IgD-negative memory B cell (primary cell): ENCODE results near the gene TRAPPC2. TPM values are rescaled to one million over a fixed set of nuclear protein-coding genes. Genes with fewer than 3 reads are reported as not detected.
"Not testable (repeated sequence)": the region's sequence is repeated elsewhere in the genome, so short reads cannot be mapped to it uniquely, and the experiment has no call there.

Experiments used
- H3K27ac Mint-ChIP-seq, 3 donors: one replicate each; pipeline ENCODE4 v1.8.0; 2020 to 2022; ENCODE audit warnings: mild to moderate bottlenecking in 3 of 3, mixed read lengths in 3 of 3, moderate library complexity in 1 of 3
- H3K27me3 Mint-ChIP-seq: one replicate; pipeline ENCODE4 v1.8.0; 2021; ENCODE audit warnings: mixed read lengths
- H3K36me3 Mint-ChIP-seq: one replicate; pipeline ENCODE4 v1.8.0; 2020; ENCODE audit warnings: mild to moderate bottlenecking, mixed read lengths
- H3K4me1 Mint-ChIP-seq, 3 donors: one replicate each; pipeline ENCODE4 v1.8.0; 2020 to 2022; ENCODE audit warnings: mixed read lengths in 3 of 3, mild to moderate bottlenecking in 1 of 3
- H3K4me3 Mint-ChIP-seq, 4 donors: one replicate each; pipeline ENCODE4 v1.8.0; 2020 to 2022; ENCODE audit warnings: mild to moderate bottlenecking in 4 of 4, mixed read lengths in 4 of 4, moderate library complexity in 3 of 4
- H3K9me3 Mint-ChIP-seq, 3 donors: one replicate each; pipeline ENCODE4 v1.8.0; 2020 to 2021; ENCODE audit warnings: mixed read lengths in 3 of 3, mild to moderate bottlenecking in 1 of 3
- polyA plus RNA-seq: library from polyadenylated mRNA; unstranded; fragments of 300-500 nt; fragmentation: Illumina TruSeq; gene quantifications from one replicate; pipeline ENCODE4 v1.2.3, GENCODE V29; 2021

TRAPPC2 gene
- polyA plus RNA-seq, 1 donor from 2014 or later, result 34.5 TPM

DNA sequence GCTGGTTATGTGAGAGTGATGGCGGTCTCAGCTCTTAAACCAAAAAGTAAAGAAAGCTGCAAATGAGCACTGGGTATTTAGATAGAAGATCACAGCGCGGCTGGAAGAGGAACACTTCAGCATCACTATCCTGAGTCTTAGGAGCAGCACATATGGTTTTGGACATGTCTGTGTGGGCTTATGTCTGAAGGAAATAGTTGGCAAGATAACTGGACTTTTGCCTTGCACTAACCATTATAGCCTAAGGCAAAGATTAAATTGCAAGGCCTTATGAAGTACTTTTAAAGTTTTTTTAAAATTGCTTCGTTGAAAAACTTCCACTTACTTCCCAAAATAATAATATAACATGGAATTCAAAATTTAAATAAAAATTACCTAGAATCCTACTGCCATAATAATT lies 50.1 kb downstream of the TRAPPC2 start:
- Mint-ChIP-seq H3K4me3 (no peak overlapping the region), H3K36me3 (no peaks in the 10 kb centered on the region), H3K27ac (no peak overlapping the region), H3K4me1 (peaks cover 3 to 10% (median 7%) of the 10 kb centered on the region in 3 donors), H3K9me3 (no peaks in the 10 kb centered on the region), H3K27me3 (peaks cover 5% of the 10 kb centered on the region)

DNA sequence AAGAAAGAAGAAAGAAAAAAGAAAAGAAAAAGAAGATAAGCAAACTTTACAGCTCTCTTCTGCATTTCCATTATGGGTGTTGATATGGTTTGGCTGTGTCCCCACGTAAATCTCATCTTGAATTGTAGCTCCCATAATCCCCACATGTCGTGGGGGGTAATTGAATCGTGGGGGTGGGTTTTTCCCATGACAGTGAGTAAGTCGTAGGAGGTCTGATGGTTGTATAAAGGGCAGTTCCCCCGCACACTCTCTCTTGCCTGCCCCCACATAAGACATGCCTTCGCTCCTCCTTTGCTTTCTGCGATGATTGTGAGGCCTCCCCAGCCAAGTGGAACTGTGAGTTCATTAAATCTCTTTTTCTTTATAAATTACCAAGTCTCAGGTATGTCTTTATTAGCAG lies 52.8 kb downstream of the TRAPPC2 start:
- no peak overlapping the region for H3K4me3 Mint-ChIP-seq
- H3K36me3 Mint-ChIP-seq, result no peaks in the 10 kb centered on the region
- H3K27me3 Mint-ChIP-seq, result no peaks in the 10 kb centered on the region
- H3K27ac Mint-ChIP-seq, result no peak overlapping the region
- H3K4me1 Mint-ChIP-seq, result peaks cover 0 to 1% (median 0%) of the 10 kb centered on the region in 3 donors
- H3K9me3 Mint-ChIP-seq, result peaks cover 0 to 2% (median 0%) of the 10 kb centered on the region in 3 donors

DNA sequence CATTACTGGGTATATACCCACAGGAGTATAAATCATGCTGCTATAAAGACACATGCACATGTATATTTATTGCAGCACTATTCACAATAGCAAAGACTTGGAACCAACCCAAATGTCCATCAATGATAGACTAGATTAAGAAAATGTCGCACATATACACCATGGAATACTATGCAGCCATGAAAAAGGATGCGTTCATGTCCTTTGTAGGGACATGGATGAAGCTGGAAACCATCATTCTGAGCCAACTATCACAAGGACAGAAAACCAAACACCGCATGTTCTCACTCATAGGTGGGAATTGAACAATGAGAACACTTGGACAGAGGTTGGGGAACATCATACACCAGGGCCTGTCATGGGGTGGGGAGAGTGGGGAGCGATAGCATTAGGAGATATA lies 54.7 kb downstream of the TRAPPC2 start:
- not testable (repeated sequence) for H3K27me3 Mint-ChIP-seq, H3K4me1 Mint-ChIP-seq, H3K4me3 Mint-ChIP-seq, H3K9me3 Mint-ChIP-seq, H3K36me3 Mint-ChIP-seq
- H3K27ac Mint-ChIP-seq, result peak overlapping the region in 1 of 3 donors; percentile 1

DNA sequence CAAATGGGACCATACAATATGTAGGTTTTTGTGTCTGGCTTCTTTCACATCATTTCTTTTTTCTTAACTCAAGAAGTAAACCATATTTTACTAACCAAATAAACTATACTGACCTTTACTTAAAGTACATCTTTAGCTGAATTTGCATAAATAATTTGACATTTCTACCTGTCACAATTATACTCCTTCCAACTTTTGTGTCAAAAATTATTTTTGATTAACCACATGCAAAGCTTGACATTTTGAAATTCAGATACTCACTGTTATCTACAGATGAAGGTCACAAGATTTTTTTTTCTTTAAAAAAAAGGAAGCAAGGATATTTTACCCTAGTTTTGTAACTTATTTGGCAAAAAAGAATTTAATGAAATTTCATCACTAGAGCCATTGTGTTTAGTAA lies 57.5 kb downstream of the TRAPPC2 start:
- H3K36me3 Mint-ChIP-seq, result peaks cover 3% of the 10 kb centered on the region
- H3K4me3 Mint-ChIP-seq, result no peak overlapping the region
- H3K27ac Mint-ChIP-seq, result no peak overlapping the region
- peaks cover 12% of the 10 kb centered on the region for H3K27me3 Mint-ChIP-seq
- H3K4me1 Mint-ChIP-seq, result no peaks in the 10 kb centered on the region
- H3K9me3 Mint-ChIP-seq, result peaks cover 0 to 2% (median 0%) of the 10 kb centered on the region in 3 donors

DNA sequence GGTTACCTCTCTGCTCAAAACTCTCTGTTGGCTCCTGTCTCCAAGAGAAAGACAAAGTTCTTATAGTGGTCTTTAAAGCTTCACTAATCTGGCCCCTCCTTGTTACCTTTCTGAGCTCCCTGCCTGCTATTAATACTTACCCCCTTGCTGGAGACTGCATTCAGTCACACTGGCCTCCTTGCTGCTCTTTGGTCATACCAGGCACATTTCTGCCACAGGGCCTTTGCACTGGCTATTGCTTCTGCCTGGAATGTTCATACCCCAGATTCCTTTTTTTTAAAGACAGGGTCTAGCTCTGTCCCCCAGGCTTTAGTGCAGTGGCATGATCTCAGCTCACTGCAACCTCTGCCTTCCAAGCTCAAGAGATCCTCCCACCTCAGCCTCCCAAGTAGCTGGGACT lies 61.4 kb downstream of the TRAPPC2 start:
- H3K27me3 Mint-ChIP-seq, result peaks cover 32% of the 10 kb centered on the region
- no peaks in the 10 kb centered on the region for H3K9me3 Mint-ChIP-seq
- peaks cover 19% of the 10 kb centered on the region for H3K36me3 Mint-ChIP-seq
- H3K27ac Mint-ChIP-seq, result no peak overlapping the region
- H3K4me1 Mint-ChIP-seq, result peaks cover 9 to 13% (median 10%) of the 10 kb centered on the region in 3 donors
- peak overlapping the region in 1 of 4 donors; percentile 67 for H3K4me3 Mint-ChIP-seq

DNA sequence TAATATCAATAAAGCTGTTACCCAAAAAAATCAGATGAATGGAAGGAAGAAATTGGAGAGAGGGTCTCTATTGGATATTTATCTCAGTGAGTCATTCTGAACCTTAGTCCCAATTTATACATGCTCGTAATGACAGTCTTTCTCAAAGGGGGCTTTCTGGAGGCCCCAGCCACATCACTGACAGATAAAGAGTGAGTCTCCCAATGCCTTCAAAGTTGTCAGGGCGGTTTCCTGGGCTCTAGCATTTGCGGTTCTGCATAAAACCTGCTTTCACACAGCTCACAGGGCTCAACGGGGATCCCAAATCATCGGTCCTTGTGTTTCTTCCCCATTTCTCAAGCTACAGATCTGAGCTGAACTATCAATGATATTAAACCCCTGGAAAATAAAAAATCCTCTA lies 64.2 kb downstream of the TRAPPC2 start:
- H3K27ac Mint-ChIP-seq, result no peak overlapping the region
- H3K4me3 Mint-ChIP-seq, result no peak overlapping the region
- H3K27me3 Mint-ChIP-seq, result peaks cover 34% of the 10 kb centered on the region
- peaks cover 9 to 13% (median 10%) of the 10 kb centered on the region in 3 donors for H3K4me1 Mint-ChIP-seq
- H3K9me3 Mint-ChIP-seq, result no peaks in the 10 kb centered on the region
- peaks cover 20% of the 10 kb centered on the region for H3K36me3 Mint-ChIP-seq

DNA sequence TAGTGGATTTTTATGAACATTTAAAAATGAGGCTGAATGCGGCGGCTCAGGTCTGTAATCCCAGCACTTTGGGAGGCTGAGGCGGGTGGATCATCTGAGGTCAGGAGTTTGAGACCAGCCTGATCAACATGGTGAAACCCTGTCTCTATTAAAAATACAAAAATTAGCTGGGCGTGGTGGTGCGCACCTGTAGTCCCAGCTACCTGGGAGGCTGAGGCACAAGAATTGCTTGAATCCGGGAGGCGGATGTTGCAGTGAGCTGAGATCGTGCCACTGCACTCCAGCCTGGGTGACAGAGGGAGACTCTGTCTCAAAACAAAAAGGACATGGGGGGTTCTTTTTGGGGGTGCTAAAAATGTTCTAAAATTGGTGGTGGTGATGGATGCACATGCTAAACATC lies 64.7 kb downstream of the TRAPPC2 start:
- H3K27ac Mint-ChIP-seq, H3K9me3 Mint-ChIP-seq: not testable (repeated sequence)
- peak overlapping the region in 1 of 4 donors; percentile 91 for H3K4me3 Mint-ChIP-seq
- H3K36me3 Mint-ChIP-seq, result peaks cover 21% of the 10 kb centered on the region
- H3K27me3 Mint-ChIP-seq, result peaks cover 34% of the 10 kb centered on the region
- H3K4me1 Mint-ChIP-seq, result peaks cover 9 to 13% (median 10%) of the 10 kb centered on the region in 3 donors

DNA sequence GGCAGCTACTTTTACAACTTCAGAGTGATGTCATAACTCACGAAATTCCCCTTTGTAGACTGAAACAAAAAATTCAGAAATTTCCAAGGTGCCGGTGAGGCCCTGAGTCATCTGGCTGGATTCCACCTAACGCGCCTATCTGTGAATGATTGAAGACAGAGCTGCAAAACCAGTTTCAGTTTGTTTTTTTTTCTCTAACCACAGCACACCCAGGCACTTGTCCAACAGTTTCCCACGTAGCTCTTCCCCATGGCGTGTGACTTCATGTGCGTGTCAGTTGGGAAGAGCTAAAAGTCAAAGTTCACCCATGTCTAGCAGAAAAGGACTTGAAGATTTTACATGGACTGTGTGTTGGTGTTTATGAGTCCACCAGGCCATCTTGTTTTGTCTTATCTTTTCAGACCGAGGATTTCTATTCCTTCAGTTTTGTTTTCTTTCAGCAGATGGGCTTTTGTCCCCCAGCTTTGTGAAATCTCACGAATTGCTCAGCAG lies 65.1 kb downstream of the TRAPPC2 start:
- Mint-ChIP-seq H3K27me3 (peaks cover 34% of the 10 kb centered on the region), H3K36me3 (peaks cover 21% of the 10 kb centered on the region), H3K4me1 (peaks cover 9 to 13% (median 10%) of the 10 kb centered on the region in 3 donors), H3K9me3 (no peaks in the 10 kb centered on the region), H3K4me3 (peak overlapping the region; percentile 27 to 91 (median 66)), H3K27ac (peak overlapping the region in 2 of 3 donors; percentile 33 to 49)

DNA sequence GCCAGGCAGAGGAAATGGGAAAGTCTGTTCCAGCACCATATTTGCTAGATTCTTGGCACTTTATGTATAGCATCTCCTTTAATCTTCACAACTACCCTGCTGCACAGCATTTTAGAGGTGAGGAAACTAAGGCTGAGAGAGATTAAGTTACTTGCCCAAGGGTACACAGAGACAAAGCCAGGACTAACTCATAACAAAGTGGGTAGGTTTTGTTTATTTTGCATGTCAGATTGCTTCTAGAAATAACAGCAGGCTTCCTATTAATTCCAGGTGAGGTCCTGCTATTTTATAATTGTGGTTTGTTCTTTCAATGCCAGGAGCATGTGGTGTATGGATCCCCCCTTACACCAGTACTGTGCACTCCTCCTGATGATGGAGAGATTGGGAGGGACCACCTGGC lies 66.5 kb downstream of the TRAPPC2 start:
- Mint-ChIP-seq H3K9me3 (no peaks in the 10 kb centered on the region), H3K4me3 (no peak overlapping the region), H3K27ac (no peak overlapping the region), H3K4me1 (peaks cover 9 to 13% (median 10%) of the 10 kb centered on the region in 3 donors), H3K27me3 (peaks cover 28% of the 10 kb centered on the region), H3K36me3 (peaks cover 21% of the 10 kb centered on the region)

DNA sequence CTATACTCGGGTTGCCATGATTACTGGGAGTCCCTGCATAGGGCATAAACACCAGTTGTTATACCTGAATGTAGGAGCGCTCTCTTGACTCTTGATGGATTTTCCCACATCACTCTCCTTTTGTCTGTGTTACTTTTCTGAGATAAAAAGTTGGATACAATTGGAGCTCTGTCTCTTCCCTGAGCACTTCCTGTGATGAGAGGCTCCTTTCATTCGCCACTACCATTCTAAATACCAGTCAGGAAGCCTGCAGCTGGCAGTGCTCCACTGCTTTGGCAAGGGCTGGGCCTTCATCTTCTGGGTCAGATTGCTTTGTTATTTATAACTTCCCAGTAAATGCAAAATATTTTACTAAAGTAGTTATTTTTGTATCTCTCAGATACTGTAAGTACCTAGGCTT lies 67.6 kb downstream of the TRAPPC2 start:
- peaks cover 22% of the 10 kb centered on the region for H3K27me3 Mint-ChIP-seq
- H3K36me3 Mint-ChIP-seq, result peaks cover 21% of the 10 kb centered on the region
- no peak overlapping the region for H3K4me3 Mint-ChIP-seq
- peaks cover 9 to 13% (median 10%) of the 10 kb centered on the region in 3 donors for H3K4me1 Mint-ChIP-seq
- peak overlapping the region in 1 of 3 donors; percentile 65 for H3K27ac Mint-ChIP-seq
- H3K9me3 Mint-ChIP-seq, result no peaks in the 10 kb centered on the region

DNA sequence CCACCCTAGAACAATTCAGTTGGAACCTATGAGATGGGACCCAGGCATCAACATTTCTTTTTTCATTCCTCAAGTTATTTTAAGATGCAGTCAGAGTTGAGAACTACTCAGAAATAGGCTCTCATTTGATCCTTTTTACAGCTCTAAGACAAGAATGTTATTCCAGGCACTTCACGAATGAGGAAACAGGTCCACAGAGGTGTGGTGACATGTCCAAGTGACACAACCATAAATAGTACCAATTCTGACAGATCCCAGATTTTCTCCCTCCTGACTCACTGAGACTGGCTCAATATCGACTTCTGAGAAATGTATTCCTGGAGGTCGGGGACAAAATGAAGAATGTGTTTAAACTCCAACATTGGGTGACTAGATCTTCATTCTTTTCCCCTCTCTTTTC lies 70.4 kb downstream of the TRAPPC2 start:
- Mint-ChIP-seq H3K4me3 (no peak overlapping the region), H3K27ac (no peak overlapping the region), H3K4me1 (peaks cover 0 to 2% (median under 1%) of the 10 kb centered on the region in 3 donors), H3K36me3 (peaks cover 10% of the 10 kb centered on the region), H3K9me3 (no peaks in the 10 kb centered on the region), H3K27me3 (peaks cover 3% of the 10 kb centered on the region)

DNA sequence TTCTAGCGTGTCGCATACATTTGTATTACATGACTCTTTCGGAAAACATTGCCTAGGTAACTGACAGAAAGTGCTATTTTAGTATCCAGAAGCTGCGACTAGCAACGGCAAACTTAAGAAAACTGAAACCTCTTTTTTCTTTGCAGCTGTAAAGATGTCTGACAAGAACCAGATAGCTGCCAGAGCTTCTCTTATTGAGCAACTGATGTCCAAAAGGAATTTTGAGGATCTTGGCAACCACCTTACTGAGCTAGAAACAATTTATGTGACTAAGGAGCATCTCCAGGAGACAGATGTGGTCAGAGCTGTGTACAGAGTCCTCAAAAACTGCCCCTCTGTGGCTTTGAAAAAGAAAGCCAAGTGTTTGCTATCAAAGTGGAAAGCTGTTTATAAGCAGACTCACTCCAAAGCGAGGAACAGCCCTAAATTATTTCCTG lies 72.0 kb downstream of the TRAPPC2 start:
- H3K4me3 Mint-ChIP-seq, result no peak overlapping the region
- peaks cover 1 to 6% (median 6%) of the 10 kb centered on the region in 3 donors for H3K4me1 Mint-ChIP-seq
- H3K27ac Mint-ChIP-seq, result no peak overlapping the region
- no peaks in the 10 kb centered on the region for H3K27me3 Mint-ChIP-seq
- peaks cover 10% of the 10 kb centered on the region for H3K36me3 Mint-ChIP-seq
- H3K9me3 Mint-ChIP-seq, result no peaks in the 10 kb centered on the region

Other genes starting within 250 kb of the TRAPPC2 start
- not detected for gene EGFL6, start 165.0 kb downstream of the TRAPPC2 start, polyA plus RNA-seq
- 13.0 TPM for gene TCEANC, start 81.5 kb downstream of the TRAPPC2 start, polyA plus RNA-seq
- gene RAB9A, start 45.5 kb downstream of the TRAPPC2 start, polyA plus RNA-seq, result 25.6 TPM
- 47.9 TPM for gene OFD1, start 128 bp upstream of the TRAPPC2 start, polyA plus RNA-seq
- 1.5 TPM for gene GPM6B, start 82.5 kb upstream of the TRAPPC2 start, polyA plus RNA-seq